ENCODE data around the gene AP3B2.

AP3B2 gene

DNA sequence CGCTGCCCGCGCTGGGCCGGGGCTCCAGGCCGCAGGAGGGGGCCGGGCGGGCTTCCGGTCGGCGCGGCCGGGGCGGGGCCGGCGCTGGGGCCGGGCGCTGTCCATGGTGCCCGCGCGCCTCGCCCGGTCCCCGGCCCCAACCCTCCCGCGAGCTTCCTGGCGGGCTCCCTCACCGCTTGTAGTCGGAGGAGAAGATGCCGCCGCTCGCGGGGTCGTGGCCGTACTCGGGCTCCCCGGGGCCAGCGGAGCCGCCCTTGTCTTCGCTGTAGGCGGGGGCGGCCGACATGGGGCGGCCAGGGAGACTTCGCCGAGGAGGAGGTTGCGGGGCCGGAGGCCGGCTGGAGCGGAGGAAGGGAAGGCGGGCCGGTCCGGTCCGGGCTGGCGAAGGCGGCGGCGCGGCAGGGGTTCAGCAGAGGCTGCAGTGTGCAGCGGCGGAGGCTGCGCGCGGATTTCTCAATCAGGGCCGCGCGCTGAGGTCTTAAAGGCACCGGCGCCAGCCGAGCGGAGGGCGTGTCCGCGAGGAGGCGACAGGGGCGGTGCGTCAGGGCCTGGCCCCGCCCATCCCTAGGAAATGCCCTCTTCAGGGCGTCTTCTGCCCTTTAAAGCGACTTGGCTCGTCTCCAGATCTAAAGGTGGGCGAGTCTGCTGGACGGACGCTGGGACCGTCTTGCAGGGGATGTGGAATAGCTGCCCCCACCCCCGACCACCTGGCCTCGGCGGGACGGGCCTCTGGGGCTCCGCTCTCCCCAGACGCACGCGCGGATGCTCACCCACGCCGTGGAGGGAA, at the start of gene AP3B2:
Gene AP3B2, minus strand, starts transcription at position 455 of the 787 bp plus-strand sequence. Its CDS starts 169 bp downstream, at position 286.
- Histone ChIP-seq H3K27ac (ENCODE audit: low read depth, low read length) (no peak within 1 kb of the TSS), H3K9me3 (ENCODE audit: low read length) (no peaks in the 10 kb centered on the region), H3K27me3 (ENCODE audit: control insufficient read depth in 1 of 2, insufficient read depth in 2 of 2, low read length in 2 of 2) (peaks cover 0 to 10% of the 10 kb centered on the region in 2 donors), H3K4me1 (ENCODE audit: insufficient read depth, low read length) (peaks cover 5% of the 10 kb centered on the region), H3K36me3 (ENCODE audit: insufficient read depth, low read length) (no peaks in the 10 kb centered on the region), H3K4me3 (ENCODE audit: low read depth in 1 of 2, low read length in 2 of 2) (peak within 1 kb of the TSS; percentile 45 to 65), H3K9ac (ENCODE audit: low read length) (no peak within 1 kb of the TSS)

DNA sequence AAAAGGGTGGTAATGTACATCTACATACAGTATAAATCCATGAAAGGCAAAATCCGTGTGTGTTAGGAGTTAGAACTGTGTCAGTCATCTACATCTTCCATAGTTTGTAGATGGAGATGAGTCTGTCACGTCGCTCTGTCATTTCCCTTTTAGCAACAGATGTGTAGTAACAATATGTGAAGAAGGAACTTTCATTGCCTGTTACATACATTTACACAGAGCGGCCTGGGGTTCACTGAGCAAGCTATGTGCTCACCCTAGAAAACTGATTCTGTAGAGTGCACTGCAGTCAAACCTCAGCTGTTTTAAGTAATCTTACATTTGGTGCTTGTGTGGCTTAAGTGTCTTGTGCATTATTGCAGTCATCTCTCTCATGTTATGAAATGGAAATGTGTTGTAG, 41.6 kb upstream of the AP3B2 start:
- Histone ChIP-seq H3K27me3 (ENCODE audit: control insufficient read depth in 1 of 2, insufficient read depth in 2 of 2, low read length in 2 of 2) (no peaks in the 10 kb centered on the region), H3K9me3 (ENCODE audit: low read length) (no peaks in the 10 kb centered on the region), H3K4me1 (ENCODE audit: insufficient read depth, low read length) (peaks cover 13% of the 10 kb centered on the region), H3K36me3 (ENCODE audit: insufficient read depth, low read length) (peaks cover 22% of the 10 kb centered on the region), H3K4me3 (ENCODE audit: low read depth in 1 of 2, low read length in 2 of 2) (peak overlapping the region; percentile 75 to 80), H3K27ac (ENCODE audit: low read depth, low read length) (no peak overlapping the region), H3K9ac (ENCODE audit: low read length) (peak overlapping the region; percentile 57)

GRCh38 chr15:82750831-82751180, 41.1 kb upstream of the AP3B2 start:
- Histone ChIP-seq H3K4me1 (ENCODE audit: insufficient read depth, low read length) (peaks cover 13% of the 10 kb centered on the region), H3K27me3 (ENCODE audit: control insufficient read depth in 1 of 2, insufficient read depth in 2 of 2, low read length in 2 of 2) (no peaks in the 10 kb centered on the region), H3K36me3 (ENCODE audit: insufficient read depth, low read length) (peaks cover 17% of the 10 kb centered on the region), H3K9me3 (ENCODE audit: low read length) (no peaks in the 10 kb centered on the region), H3K4me3 (ENCODE audit: low read depth in 1 of 2, low read length in 2 of 2) (peak overlapping the region; percentile 75 to 80), H3K9ac (ENCODE audit: low read length) (peak overlapping the region; percentile 57), H3K27ac (ENCODE audit: low read depth, low read length) (peak overlapping the region; percentile 83)

GRCh38 chr15:82749951-82750830, 40.5 kb upstream of the AP3B2 start:
- H3K36me3 ChIP-seq (ENCODE audit: insufficient read depth, low read length) = peaks cover 11% of the 10 kb centered on the region
- H3K9me3 ChIP-seq (ENCODE audit: low read length) = no peaks in the 10 kb centered on the region
- peak overlapping the region; percentile 83 for H3K27ac ChIP-seq (ENCODE audit: low read depth, low read length)
- H3K4me1 ChIP-seq (ENCODE audit: insufficient read depth, low read length) = peaks cover 13% of the 10 kb centered on the region
- peak overlapping the region; percentile 57 for H3K9ac ChIP-seq (ENCODE audit: low read length)
- H3K27me3 ChIP-seq (ENCODE audit: control insufficient read depth in 1 of 2, insufficient read depth in 2 of 2, low read length in 2 of 2) = no peaks in the 10 kb centered on the region
- peak overlapping the region; percentile 75 to 80 for H3K4me3 ChIP-seq (ENCODE audit: low read depth in 1 of 2, low read length in 2 of 2)

DNA sequence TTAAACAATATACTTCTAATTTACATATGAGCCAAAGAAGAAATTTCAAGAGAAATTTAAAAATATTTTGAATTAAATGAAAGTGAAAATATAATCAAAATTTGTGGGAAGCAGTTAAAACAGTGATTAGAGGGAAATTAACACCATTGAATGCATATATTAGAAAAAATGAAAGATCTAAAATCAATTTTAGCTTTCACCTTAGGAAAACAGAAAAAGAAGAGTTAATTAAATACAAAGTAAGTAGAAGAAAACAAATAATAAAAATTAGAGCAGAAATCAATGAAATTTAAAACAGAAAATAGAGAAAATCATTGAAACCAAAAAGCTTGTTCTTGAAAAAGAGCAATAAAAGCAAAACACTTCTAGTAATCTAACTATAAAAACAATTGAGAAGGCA, 38.6 kb upstream of the AP3B2 start:
- no peak overlapping the region for H3K4me3 ChIP-seq (ENCODE audit: low read depth in 1 of 2, low read length in 2 of 2)
- peaks cover 13% of the 10 kb centered on the region for H3K4me1 ChIP-seq (ENCODE audit: insufficient read depth, low read length)
- no peaks in the 10 kb centered on the region for H3K27me3 ChIP-seq (ENCODE audit: control insufficient read depth in 1 of 2, insufficient read depth in 2 of 2, low read length in 2 of 2)
- H3K9ac ChIP-seq (ENCODE audit: low read length) = no peak overlapping the region
- no peak overlapping the region for H3K27ac ChIP-seq (ENCODE audit: low read depth, low read length)
- peaks cover 6% of the 10 kb centered on the region for H3K36me3 ChIP-seq (ENCODE audit: insufficient read depth, low read length)
- no peaks in the 10 kb centered on the region for H3K9me3 ChIP-seq (ENCODE audit: low read length)

GRCh38 chr15:82743810-82744209, 34.1 kb upstream of the AP3B2 start:
- Histone ChIP-seq H3K9me3 (ENCODE audit: low read length) (no peaks in the 10 kb centered on the region), H3K4me1 (ENCODE audit: insufficient read depth, low read length) (no peaks in the 10 kb centered on the region), H3K4me3 (ENCODE audit: low read depth in 1 of 2, low read length in 2 of 2) (no peak overlapping the region), H3K36me3 (ENCODE audit: insufficient read depth, low read length) (no peaks in the 10 kb centered on the region), H3K27ac (ENCODE audit: low read depth, low read length) (no peak overlapping the region), H3K9ac (ENCODE audit: low read length) (no peak overlapping the region), H3K27me3 (ENCODE audit: control insufficient read depth in 1 of 2, insufficient read depth in 2 of 2, low read length in 2 of 2) (no peaks in the 10 kb centered on the region)

- no peaks in the 10 kb centered on the region for H3K27me3 ChIP-seq (ENCODE audit: control insufficient read depth in 1 of 2, insufficient read depth in 2 of 2, low read length in 2 of 2)
- H3K9ac ChIP-seq (ENCODE audit: low read length) = no peak overlapping the region
- no peak overlapping the region for H3K4me3 ChIP-seq (ENCODE audit: low read depth in 1 of 2, low read length in 2 of 2)
- no peaks in the 10 kb centered on the region for H3K4me1 ChIP-seq (ENCODE audit: insufficient read depth, low read length)
- no peaks in the 10 kb centered on the region for H3K9me3 ChIP-seq (ENCODE audit: low read length)
- no peaks in the 10 kb centered on the region for H3K36me3 ChIP-seq (ENCODE audit: insufficient read depth, low read length)
- no peak overlapping the region for H3K27ac ChIP-seq (ENCODE audit: low read depth, low read length)
Measured at GRCh38 chr15:82742134-82742533, 32.5 kb upstream of the AP3B2 start.

GRCh38 chr15:82739086-82739485, 29.4 kb upstream of the AP3B2 start:
- H3K36me3 ChIP-seq (ENCODE audit: insufficient read depth, low read length) = no peaks in the 10 kb centered on the region
- H3K27me3 ChIP-seq (ENCODE audit: control insufficient read depth in 1 of 2, insufficient read depth in 2 of 2, low read length in 2 of 2) = no peaks in the 10 kb centered on the region
- no peak overlapping the region for H3K4me3 ChIP-seq (ENCODE audit: low read depth in 1 of 2, low read length in 2 of 2)
- H3K9ac ChIP-seq (ENCODE audit: low read length) = no peak overlapping the region
- H3K9me3 ChIP-seq (ENCODE audit: low read length) = no peaks in the 10 kb centered on the region
- no peak overlapping the region for H3K27ac ChIP-seq (ENCODE audit: low read depth, low read length)
- H3K4me1 ChIP-seq (ENCODE audit: insufficient read depth, low read length) = no peaks in the 10 kb centered on the region

DNA sequence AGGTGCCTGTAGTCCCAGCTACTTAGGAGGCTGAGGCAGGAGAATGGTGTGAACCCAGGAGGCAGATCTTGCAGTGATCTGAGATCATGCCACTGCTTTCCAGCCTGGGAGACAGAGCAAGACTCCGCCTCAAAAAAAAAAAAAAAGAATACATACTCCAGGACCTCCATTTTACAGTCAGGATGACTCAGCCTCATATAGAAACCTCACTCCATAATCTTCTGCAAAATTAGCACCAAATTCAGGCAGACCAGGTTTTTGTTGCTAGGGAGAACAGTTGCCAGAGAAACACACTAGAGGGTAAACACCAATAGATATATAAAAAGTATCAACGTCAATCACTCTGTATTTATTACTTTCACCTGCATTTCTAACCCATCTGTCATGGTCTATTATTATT, 28.3 kb upstream of the AP3B2 start:
- H3K9me3 ChIP-seq (ENCODE audit: low read length) = no peaks in the 10 kb centered on the region
- H3K4me3 ChIP-seq (ENCODE audit: low read depth in 1 of 2, low read length in 2 of 2) = no peak overlapping the region
- H3K27ac ChIP-seq (ENCODE audit: low read depth, low read length) = no peak overlapping the region
- no peaks in the 10 kb centered on the region for H3K36me3 ChIP-seq (ENCODE audit: insufficient read depth, low read length)
- no peaks in the 10 kb centered on the region for H3K4me1 ChIP-seq (ENCODE audit: insufficient read depth, low read length)
- no peaks in the 10 kb centered on the region for H3K27me3 ChIP-seq (ENCODE audit: control insufficient read depth in 1 of 2, insufficient read depth in 2 of 2, low read length in 2 of 2)
- H3K9ac ChIP-seq (ENCODE audit: low read length) = no peak overlapping the region

GRCh38 chr15:82731527-82731926, 21.9 kb upstream of the AP3B2 start:
- Histone ChIP-seq H3K27me3 (ENCODE audit: control insufficient read depth in 1 of 2, insufficient read depth in 2 of 2, low read length in 2 of 2) (no peaks in the 10 kb centered on the region), H3K9ac (ENCODE audit: low read length) (no peak overlapping the region), H3K9me3 (ENCODE audit: low read length) (no peaks in the 10 kb centered on the region)

GRCh38 chr15:82730022-82730530, 20.4 kb upstream of the AP3B2 start:
- no peak overlapping the region for H3K9ac ChIP-seq (ENCODE audit: low read length)
- no peaks in the 10 kb centered on the region for H3K4me1 ChIP-seq (ENCODE audit: insufficient read depth, low read length)
- no peaks in the 10 kb centered on the region for H3K27me3 ChIP-seq (ENCODE audit: control insufficient read depth in 1 of 2, insufficient read depth in 2 of 2, low read length in 2 of 2)
- H3K4me3 ChIP-seq (ENCODE audit: low read depth in 1 of 2, low read length in 2 of 2) = no peak overlapping the region
- no peaks in the 10 kb centered on the region for H3K36me3 ChIP-seq (ENCODE audit: insufficient read depth, low read length)
- no peaks in the 10 kb centered on the region for H3K9me3 ChIP-seq (ENCODE audit: low read length)
- H3K27ac ChIP-seq (ENCODE audit: low read depth, low read length) = no peak overlapping the region

More at GRCh38 chr15:82731527-82731926, 21.9 kb upstream of the AP3B2 start:
- no peaks in the 10 kb centered on the region for H3K36me3 ChIP-seq (ENCODE audit: insufficient read depth, low read length)
- H3K4me3 ChIP-seq (ENCODE audit: low read depth in 1 of 2, low read length in 2 of 2) = no peak overlapping the region
- H3K27ac ChIP-seq (ENCODE audit: low read depth, low read length) = no peak overlapping the region
- H3K4me1 ChIP-seq (ENCODE audit: insufficient read depth, low read length) = no peaks in the 10 kb centered on the region

Data from muscle layer of colon (tissue), 2 donors.